Activated CD8-positive, alpha-beta T cell treated with anti-CD3 and anti-CD28 coated beads for 36 hours (primary cell): ENCODE measurements around the gene SLX9. TPM values are rescaled to one million over a fixed set of nuclear protein-coding genes. Genes with fewer than 3 reads are reported as not detected.

Experiments
- ATAC-seq: fragments of 200-7000 bp; cut with Tn5 transposase; one replicate; pipeline ENCODE4 v1.10.0; 2021; ENCODE audit warnings: mild to moderate bottlenecking, moderate library complexity
- CTCF ChIA-PET: fragments of 350-600 bp; sonication (Branson Sonifier 250); formaldehyde crosslinking; loops from one replicate; lab custom pipeline; 2021; ENCODE audit warnings: antibody characterized with exemption; lab: Charles Lee
- POLR2A ChIA-PET: fragments of 350-600 bp; sonication (Branson Sonifier 250); formaldehyde crosslinking; loops from one replicate; lab custom pipeline; 2021; ENCODE audit warnings: antibody characterized with exemption; lab: Charles Lee
- DNase-seq: peaks from one replicate; pipeline ENCODE4 v3.0.0-alpha.2; 2020
- H3K27ac Mint-ChIP-seq: one replicate; pipeline ENCODE4 v1.8.0; 2021; ENCODE audit warnings: mild to moderate bottlenecking, mixed read lengths
- H3K27me3 Mint-ChIP-seq: one replicate; pipeline ENCODE4 v1.8.0; 2021; ENCODE audit warnings: mixed read lengths
- H3K36me3 Mint-ChIP-seq: one replicate; pipeline ENCODE4 v1.8.0; 2021; ENCODE audit warnings: low read depth, mixed read lengths
- H3K4me1 Mint-ChIP-seq: one replicate; pipeline ENCODE4 v1.8.0; 2021; ENCODE audit warnings: low read depth, mixed read lengths
- H3K4me3 Mint-ChIP-seq: one replicate; pipeline ENCODE4 v1.8.0; 2021; ENCODE audit warnings: mild to moderate bottlenecking, moderate library complexity, mixed read lengths
- H3K9me3 Mint-ChIP-seq: one replicate; pipeline ENCODE4 v1.8.0; 2021; ENCODE audit warnings: mixed read lengths
- intact Hi-C: fragments of 100-400 bp; cut with micrococcal nuclease; formaldehyde crosslinking; loops from one replicate; pipeline ENCODE4 v1.10.0; 2022
- total RNA-seq, 2 experiments: library from RNA; stranded (reverse); gene quantifications; one replicate each; pipeline ENCODE4 v1.2.3, GENCODE V29; 2021
- TF ChIP-seq, protein P1 (sequence below): fragments of 200-600 bp; IDR thresholded peaks from one replicate; pipeline ENCODE4 v1.8.0; 2022; ENCODE audit warnings: antibody characterized with exemption, mild to moderate bottlenecking

Gene SLX9
- total RNA-seq, 2 experiments from 2014 or later, result 76.0 to 76.5 TPM

DNA sequence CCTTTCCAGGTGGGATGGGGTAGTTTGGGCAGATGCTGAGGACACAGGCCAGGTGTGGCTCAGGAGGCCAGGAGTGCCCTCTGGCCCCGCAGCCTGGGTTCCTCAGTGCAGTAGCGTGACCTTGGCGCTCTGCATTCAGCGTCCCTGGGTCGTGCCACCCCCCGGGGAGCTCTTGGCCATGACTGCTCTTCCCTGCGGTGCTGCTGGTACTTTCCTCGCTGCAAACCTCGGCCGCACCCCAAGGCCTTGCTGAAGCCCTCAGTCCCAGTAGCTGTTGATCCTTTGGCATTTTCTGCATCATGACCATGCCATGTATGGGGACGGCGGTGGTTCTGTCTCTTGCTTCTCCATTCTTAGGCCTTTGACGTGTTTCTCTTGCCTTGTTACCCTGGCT, 13.8 kb downstream of the SLX9 start:
- H3K9me3 Mint-ChIP-seq, result no peaks in the 10 kb centered on the region
- ChIA-PET CTCF (interaction anchor here (2.7 to 14.9 kb wide), 2 partner anchors 175 to 187 kb away, joined by 8 to 170 read pairs; no protein-coding TSS in a partner anchor), POLR2A (no interaction called here)
- peaks cover 19% of the 10 kb centered on the region for H3K36me3 Mint-ChIP-seq
- DNase-seq, result no peak
- peaks cover 5% of the 10 kb centered on the region for H3K4me1 Mint-ChIP-seq
- TF ChIP-seq, protein P1, sequence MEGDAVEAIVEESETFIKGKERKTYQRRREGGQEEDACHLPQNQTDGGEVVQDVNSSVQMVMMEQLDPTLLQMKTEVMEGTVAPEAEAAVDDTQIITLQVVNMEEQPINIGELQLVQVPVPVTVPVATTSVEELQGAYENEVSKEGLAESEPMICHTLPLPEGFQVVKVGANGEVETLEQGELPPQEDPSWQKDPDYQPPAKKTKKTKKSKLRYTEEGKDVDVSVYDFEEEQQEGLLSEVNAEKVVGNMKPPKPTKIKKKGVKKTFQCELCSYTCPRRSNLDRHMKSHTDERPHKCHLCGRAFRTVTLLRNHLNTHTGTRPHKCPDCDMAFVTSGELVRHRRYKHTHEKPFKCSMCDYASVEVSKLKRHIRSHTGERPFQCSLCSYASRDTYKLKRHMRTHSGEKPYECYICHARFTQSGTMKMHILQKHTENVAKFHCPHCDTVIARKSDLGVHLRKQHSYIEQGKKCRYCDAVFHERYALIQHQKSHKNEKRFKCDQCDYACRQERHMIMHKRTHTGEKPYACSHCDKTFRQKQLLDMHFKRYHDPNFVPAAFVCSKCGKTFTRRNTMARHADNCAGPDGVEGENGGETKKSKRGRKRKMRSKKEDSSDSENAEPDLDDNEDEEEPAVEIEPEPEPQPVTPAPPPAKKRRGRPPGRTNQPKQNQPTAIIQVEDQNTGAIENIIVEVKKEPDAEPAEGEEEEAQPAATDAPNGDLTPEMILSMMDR, result no peak
- intact Hi-C loops, result no loop called here
- H3K4me3 Mint-ChIP-seq, result no peak overlapping the region
- no peak overlapping the region for H3K27ac Mint-ChIP-seq
- H3K27me3 Mint-ChIP-seq, result no peaks in the 10 kb centered on the region
- no peak for ATAC-seq

DNA sequence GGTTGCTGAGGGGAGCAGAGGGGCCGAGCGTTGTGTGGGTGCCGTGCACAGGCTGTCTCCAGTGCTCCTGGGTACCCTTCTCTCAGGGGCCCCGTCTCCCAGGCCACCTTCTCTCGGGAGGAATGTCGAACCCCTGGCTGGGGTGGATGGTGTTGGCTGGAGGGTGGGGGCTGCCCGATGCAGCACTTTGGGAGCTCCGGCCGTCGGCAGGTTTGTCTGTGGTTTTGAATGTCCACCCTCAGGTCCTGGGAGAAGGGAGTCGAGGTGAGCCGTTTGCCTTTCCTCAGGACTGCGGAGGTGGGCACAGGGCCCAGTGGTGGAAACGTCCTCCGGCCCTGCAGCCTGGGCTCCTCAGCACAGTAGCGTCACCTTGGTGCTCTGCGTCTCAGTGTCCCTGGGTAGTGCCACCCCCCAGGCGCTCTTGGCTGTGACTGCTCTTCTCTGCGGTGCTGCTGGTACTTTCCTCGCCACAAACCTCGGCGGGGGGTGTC, 14.5 kb downstream of the SLX9 start:
- ChIA-PET CTCF (interaction anchor here (1.1 to 14.9 kb wide), 4 partner anchors 174 to 186 kb away, joined by 3 to 170 read pairs (median 6); no protein-coding TSS in a partner anchor), POLR2A (no interaction called here)
- Mint-ChIP-seq H3K4me1 (peaks cover 5% of the 10 kb centered on the region), H3K27ac (no peak overlapping the region), H3K4me3 (no peak overlapping the region), H3K27me3 (no peaks in the 10 kb centered on the region), H3K36me3 (peaks cover 19% of the 10 kb centered on the region), H3K9me3 (no peaks in the 10 kb centered on the region)
- TF ChIP-seq, protein P1, result no peak
- no peak for DNase-seq
- intact Hi-C loops, result no loop called here
- ATAC-seq, result no peak

DNA sequence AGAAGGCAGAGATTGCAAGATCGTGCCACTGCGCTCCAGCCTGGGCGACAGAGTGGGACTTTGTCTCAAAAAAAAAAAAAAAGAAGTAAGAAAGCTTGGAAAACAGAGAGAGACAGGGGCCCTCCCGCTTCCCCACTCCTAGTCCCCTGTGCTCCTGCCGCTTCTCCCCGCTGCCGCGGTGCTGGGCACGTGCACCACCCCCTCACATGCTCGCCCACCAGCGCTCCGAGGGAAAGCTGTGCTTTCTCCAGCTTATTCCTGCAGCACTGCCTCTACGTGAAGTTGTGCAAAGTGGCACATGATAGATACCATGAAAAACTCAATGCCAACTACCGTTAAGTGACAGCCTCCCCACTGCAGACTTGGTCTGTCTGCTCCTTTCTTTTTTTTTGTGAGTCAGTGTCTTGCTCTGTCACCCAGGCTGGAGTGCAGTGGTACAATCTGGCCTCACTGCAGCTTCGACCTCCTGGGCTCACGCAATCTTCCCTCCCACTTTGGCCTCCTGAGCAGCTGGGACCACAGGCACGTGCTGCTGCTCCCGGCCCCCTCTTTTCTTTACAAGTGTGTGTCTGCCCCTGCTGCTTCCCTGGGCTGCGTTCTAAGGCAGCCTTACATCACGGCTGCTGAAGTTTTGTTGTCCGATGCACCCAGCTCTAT, 15.4 kb downstream of the SLX9 start:
- CTCF ChIA-PET, result interaction anchor here (1.1 to 1.6 kb wide), 3 partner anchors 143 to 183 kb away, joined by 3 read pairs; no protein-coding TSS in a partner anchor
- Mint-ChIP-seq H3K27me3 (no peaks in the 10 kb centered on the region), H3K4me1 (no peaks in the 10 kb centered on the region), H3K9me3 (no peaks in the 10 kb centered on the region), H3K27ac (no peak overlapping the region), H3K36me3 (peaks cover 15% of the 10 kb centered on the region), H3K4me3 (no peak overlapping the region)
- intact Hi-C loops, result no loop called here
- DNase-seq, result no peak
- TF ChIP-seq, protein P1, result no peak
- POLR2A ChIA-PET, result interaction anchor here (0.6 kb wide), 1 partner anchor 99 kb away, joined by 4 read pairs; no protein-coding TSS in a partner anchor
- ATAC-seq, result no peak

DNA sequence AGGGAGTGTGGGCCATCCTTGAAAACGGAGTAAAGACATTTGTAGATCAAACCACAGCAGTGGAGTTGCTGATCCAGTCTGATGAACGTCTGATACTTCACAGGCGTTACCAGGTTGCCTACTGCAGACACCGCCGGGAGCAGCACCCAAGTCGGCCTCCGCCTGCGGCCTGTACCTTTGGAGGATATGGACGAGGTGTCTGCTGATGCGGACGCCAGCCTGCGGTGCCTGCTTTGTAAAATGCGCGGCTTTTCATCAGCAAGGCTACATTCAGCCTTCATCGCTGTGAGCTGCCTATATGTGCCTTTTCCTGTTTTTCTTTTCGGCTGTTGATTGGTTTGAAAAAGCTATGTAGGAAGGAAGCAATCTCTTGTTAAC, 16.0 kb downstream of the SLX9 start:
- ChIA-PET CTCF (interaction anchor here (0.6 to 1.6 kb wide), 4 partner anchors 143 to 182 kb away, joined by 3 read pairs; no protein-coding TSS in a partner anchor), POLR2A (no interaction called here)
- TF ChIP-seq, protein P1, result no peak
- H3K4me3 Mint-ChIP-seq, result no peak overlapping the region
- H3K4me1 Mint-ChIP-seq, result no peaks in the 10 kb centered on the region
- DNase-seq (no peak), ATAC-seq (no peak)
- H3K27me3 Mint-ChIP-seq, result no peaks in the 10 kb centered on the region
- H3K36me3 Mint-ChIP-seq, result peaks cover 17% of the 10 kb centered on the region
- intact Hi-C loops, result no loop called here
- no peaks in the 10 kb centered on the region for H3K9me3 Mint-ChIP-seq
- H3K27ac Mint-ChIP-seq, result no peak overlapping the region
